ENCODE results near the gene WWOX. TPM values are rescaled to one million over a fixed set of nuclear protein-coding genes. Genes with fewer than 3 reads are reported as not detected.

WWOX gene
- total and polyA plus RNA-seq, 2 of the 4 experiments (the other 2 are of a cell fraction), result 2.7 to 5.4 TPM

GRCh38 chr16:78936060-78936459, 836.6 kb downstream of the WWOX start:
- 100% methylated on average over 1 of the region's 3 CpGs; no CpG with 5 or more reads in 1 of the 2 experiments for WGBS, 2 experiments (ENCODE audit: extremely low coverage in 2 of 2, insufficient read length in 1 of 2)
- in situ Hi-C loops (cut with MboI; ENCODE audit: low sequenced_read_pairs), result no loop called here

More at GRCh38 chr16:78936060-78936459, 836.6 kb downstream of the WWOX start:
- H4K5ac ChIP-seq (ENCODE audit: low read depth, low read length), result no peak overlapping the region
- no peak overlapping the region for H2AK9ac ChIP-seq (replicated peaks; ENCODE audit: low read depth, low read length, poor library complexity)
- H3K27me3 ChIP-seq (ENCODE audit: control insufficient read depth, insufficient read depth, low read length), result no peaks in the 10 kb centered on the region
- H2BK20ac ChIP-seq (ENCODE audit: low read depth, low read length), result no peak overlapping the region
- H3K4me2 ChIP-seq (ENCODE audit: low read depth, low read length), result no peak overlapping the region
- no peak overlapping the region for H3K4ac ChIP-seq (ENCODE audit: low read depth, low read length)
- no peak overlapping the region for H2BK120ac ChIP-seq (ENCODE audit: low read depth, low read length)
- POLR2A ChIA-PET (ENCODE audit: unreplicated experiment), result no interaction called here
- no peak overlapping the region for H2AFZ ChIP-seq (replicated peaks; ENCODE audit: low read length, poor library complexity)
- peaks cover 26% of the 10 kb centered on the region for H3K9me3 ChIP-seq (ENCODE audit: control insufficient read depth, insufficient read depth, low read length)
- DNase-seq, result no peak
- no peak overlapping the region for H2BK15ac ChIP-seq (ENCODE audit: low read depth, low read length)
- H3K27ac ChIP-seq (ENCODE audit: insufficient read depth, low read length), result no peak overlapping the region
- no peak overlapping the region for H3K9ac ChIP-seq (ENCODE audit: low read depth, low read length)
- dilution Hi-C loops (cut with HindIII; ENCODE audit: low sequenced_read_pairs, unreplicated experiment), result no loop called here
- H3K36me3 ChIP-seq (ENCODE audit: control insufficient read depth, insufficient read depth, low read length), result no peaks in the 10 kb centered on the region
- H3K18ac ChIP-seq (ENCODE audit: low read depth, low read length), result no peak overlapping the region
- no peak overlapping the region for H3K56ac ChIP-seq (ENCODE audit: extremely low read depth, insufficient read depth, low read length)
- TF ChIP-seq MXI1 (IDR thresholded peaks at IDR 0.05; ENCODE audit: borderline replicate concordance, low read depth, low read length), result no peak
- TF ChIP-seq USF2 (IDR thresholded peaks at IDR 0.05; ENCODE audit: low read depth, low read length), result no peak
- TF ChIP-seq RAD21 (IDR thresholded peaks at IDR 0.05; ENCODE audit: low read length), result no peak
- no peak for TF ChIP-seq CTCF (conservative IDR thresholded peaks at IDR 0.05; ENCODE audit: low read depth, low read length)
- no peak for TF ChIP-seq BHLHE40 (IDR thresholded peaks at IDR 0.05; ENCODE audit: low read depth, low read length)
- no peak for TF ChIP-seq FOS (IDR thresholded peaks at IDR 0.05; ENCODE audit: low read depth, low read length)
- TF ChIP-seq CHD1 (IDR thresholded peaks at IDR 0.05; ENCODE audit: low read depth, low read length), result no peak
- TF ChIP-seq MAZ (IDR thresholded peaks at IDR 0.05; ENCODE audit: borderline replicate concordance, low read depth, low read length), result no peak
- no peak for TF ChIP-seq SMC3 (IDR thresholded peaks at IDR 0.05; ENCODE audit: low read depth, low read length)
- no peaks in the 10 kb centered on the region for H3K79me1 ChIP-seq (ENCODE audit: low read depth in 1 of 2, low read length in 2 of 2)
- H3K4me1 ChIP-seq (ENCODE audit: control insufficient read depth, insufficient read depth, low read length), result no peaks in the 10 kb centered on the region
- no peaks in the 10 kb centered on the region for H3K9me1 ChIP-seq (ENCODE audit: insufficient read depth, low read length)
- H4K91ac ChIP-seq (ENCODE audit: insufficient read depth, low read depth, low read length), result no peak overlapping the region
- intact Hi-C loops (cut with micrococcal nuclease), result no loop called here
- CTCF ChIA-PET, result no interaction called here
- no peak overlapping the region for H3K14ac ChIP-seq (replicated peaks; ENCODE audit: low read depth, low read length)
- no peak overlapping the region for H2BK5ac ChIP-seq (ENCODE audit: low read depth, low read length, poor library complexity, severe bottlenecking)
- H3K23ac ChIP-seq (ENCODE audit: low read depth, low read length), result no peak overlapping the region
- ATAC-seq (ENCODE audit: low read depth), result no peak
- H4K20me1 ChIP-seq (ENCODE audit: insufficient read depth, low read length), result no peaks in the 10 kb centered on the region
- H4K8ac ChIP-seq (ENCODE audit: low read depth in 2 of 2, low read length in 2 of 2), result no peak overlapping the region
- H3K4me3 ChIP-seq (ENCODE audit: insufficient read depth, low read depth, low read length), result no peak overlapping the region
- H2AK5ac ChIP-seq (ENCODE audit: low read depth, low read length), result no peak overlapping the region
- BruUV-seq (replicated peaks), result no TSS peak
